GM18519 (cell line): ENCODE results near the gene COQ10B.
"Not testable (repeated sequence)": the region's sequence is repeated elsewhere in the genome, so short reads cannot be mapped to it uniquely, and the experiment has no call there.

ENCODE experiments used
- ATAC-seq: cut with Tn5 transposase; IDR thresholded peaks from one replicate; pipeline ENCODE4 v1.9.1; 2021; ENCODE audit warnings: mild to moderate bottlenecking, moderate library complexity; ENCODE audit not compliant: unreplicated experiment, low FRiP score

The COQ10B gene

GRCh38 chr2:197450465-197450864 lies 2.9 kb upstream of the COQ10B start:
- ATAC-seq, result no peak

GRCh38 chr2:197450935-197451358 lies 2.4 kb upstream of the COQ10B start:
- not testable (repeated sequence) for ATAC-seq

GRCh38 chr2:197452754-197453122 lies 614 bp upstream of the COQ10B start:
- no peak for ATAC-seq

- ATAC-seq, result peak; percentile 10
These were observed 604 bp downstream of the COQ10B start for GRCh38 chr2:197453914-197454398.

- ATAC-seq, result no peak
These were observed 1.6 kb downstream of the COQ10B start for GRCh38 chr2:197454923-197455322.

DNA sequence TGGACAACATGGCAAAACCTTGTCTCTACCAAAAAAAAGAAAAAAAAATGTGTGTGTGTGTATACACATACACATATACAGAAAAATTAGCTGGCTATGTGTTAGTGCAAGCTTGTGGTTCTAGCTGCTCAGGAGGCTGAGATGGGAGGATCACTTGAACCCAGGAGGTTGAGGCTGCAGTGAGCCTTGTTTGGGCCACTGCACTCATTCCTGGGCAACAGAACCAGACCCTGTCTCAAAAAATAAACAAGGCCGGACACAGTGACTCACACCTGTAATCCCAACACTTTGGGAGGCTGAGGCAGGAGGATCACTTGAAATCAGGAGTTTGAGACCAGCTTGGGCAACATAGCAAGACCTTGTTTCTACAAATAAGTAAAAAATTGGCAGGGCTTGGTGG lies 2.1 kb downstream of the COQ10B start:
- no peak for ATAC-seq

GRCh38 chr2:197460649-197461048 lies 7.3 kb downstream of the COQ10B start:
- no peak for ATAC-seq

- no peak for ATAC-seq
These were observed 7.7 kb downstream of the COQ10B start for GRCh38 chr2:197461057-197461456.

DNA sequence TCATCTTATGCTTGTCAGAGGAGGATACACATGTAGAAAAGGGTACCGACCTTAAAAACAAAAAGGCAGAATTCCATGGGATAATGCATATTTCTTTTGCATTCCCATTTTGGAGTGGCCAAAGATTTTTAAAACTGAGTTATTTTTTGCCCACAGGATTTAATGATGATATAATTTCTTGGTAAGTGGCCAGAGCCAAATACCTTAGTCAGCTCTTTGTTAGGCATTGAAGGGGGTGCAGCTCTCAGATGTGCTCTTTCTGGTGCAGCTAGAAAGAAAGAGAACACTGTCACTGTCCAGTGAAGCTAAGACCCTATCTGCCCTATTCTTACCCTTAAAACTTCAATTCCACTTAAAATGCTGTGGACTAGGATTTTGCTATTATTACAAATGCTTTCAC lies 10.8 kb downstream of the COQ10B start:
- ATAC-seq, result no peak

DNA sequence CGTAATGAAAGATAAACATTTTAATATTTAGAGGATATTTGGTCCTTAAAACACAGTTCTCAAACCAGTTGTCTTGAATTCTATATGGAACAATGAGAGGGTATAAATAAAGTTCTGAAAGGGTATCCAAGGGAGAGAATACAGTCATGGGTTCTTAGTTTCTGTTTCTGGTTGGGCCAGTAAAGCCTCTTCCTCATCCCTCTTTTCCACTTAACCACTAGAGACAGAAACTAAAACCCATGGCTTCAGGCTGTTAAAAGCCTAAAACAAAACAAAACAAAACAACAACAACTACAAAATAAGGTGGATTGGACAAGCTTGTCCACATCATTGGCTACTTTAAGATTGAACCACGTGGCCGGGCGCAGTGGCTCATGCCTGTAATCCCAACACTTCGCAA lies 18.8 kb downstream of the COQ10B start:
- no peak for ATAC-seq

DNA sequence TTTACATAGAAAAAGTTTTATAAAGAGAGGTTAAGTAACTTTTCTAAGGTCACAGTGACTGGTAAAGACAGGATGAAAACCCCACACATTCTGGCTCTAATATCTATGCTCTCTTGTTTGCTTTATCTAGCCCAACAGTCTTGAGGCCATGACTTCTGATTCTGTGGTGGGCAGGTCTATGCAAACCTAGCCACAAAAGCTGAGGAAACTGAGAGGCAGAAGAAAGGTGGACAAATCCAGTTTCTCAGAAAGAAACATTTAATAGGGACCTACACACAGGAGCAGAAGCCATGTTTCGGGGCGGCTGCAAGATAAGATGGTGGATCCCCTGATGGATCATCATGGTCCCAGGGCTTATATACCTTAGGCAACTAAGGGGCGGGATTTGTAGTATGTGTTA lies 24.4 kb downstream of the COQ10B start:
- ATAC-seq, result no peak

- no peak for ATAC-seq
These were observed 27.0 kb downstream of the COQ10B start for GRCh38 chr2:197480165-197481036.

GRCh38 chr2:197484248-197484647 lies 30.9 kb downstream of the COQ10B start:
- not testable (repeated sequence) for ATAC-seq

- no peak for ATAC-seq
These were observed 32.8 kb downstream of the COQ10B start for GRCh38 chr2:197486175-197486574.

- no peak for ATAC-seq
These were observed 34.0 kb downstream of the COQ10B start for GRCh38 chr2:197487385-197487784.

- ATAC-seq, result no peak
These were observed 42.2 kb downstream of the COQ10B start for GRCh38 chr2:197495433-197496134.

- no peak for ATAC-seq
These were observed 43.3 kb downstream of the COQ10B start for GRCh38 chr2:197496695-197497094.

- no peak for ATAC-seq
These were observed 44.0 kb downstream of the COQ10B start for GRCh38 chr2:197497326-197497725.

GRCh38 chr2:197498235-197498936 lies 45.0 kb downstream of the COQ10B start:
- no peak for ATAC-seq

DNA sequence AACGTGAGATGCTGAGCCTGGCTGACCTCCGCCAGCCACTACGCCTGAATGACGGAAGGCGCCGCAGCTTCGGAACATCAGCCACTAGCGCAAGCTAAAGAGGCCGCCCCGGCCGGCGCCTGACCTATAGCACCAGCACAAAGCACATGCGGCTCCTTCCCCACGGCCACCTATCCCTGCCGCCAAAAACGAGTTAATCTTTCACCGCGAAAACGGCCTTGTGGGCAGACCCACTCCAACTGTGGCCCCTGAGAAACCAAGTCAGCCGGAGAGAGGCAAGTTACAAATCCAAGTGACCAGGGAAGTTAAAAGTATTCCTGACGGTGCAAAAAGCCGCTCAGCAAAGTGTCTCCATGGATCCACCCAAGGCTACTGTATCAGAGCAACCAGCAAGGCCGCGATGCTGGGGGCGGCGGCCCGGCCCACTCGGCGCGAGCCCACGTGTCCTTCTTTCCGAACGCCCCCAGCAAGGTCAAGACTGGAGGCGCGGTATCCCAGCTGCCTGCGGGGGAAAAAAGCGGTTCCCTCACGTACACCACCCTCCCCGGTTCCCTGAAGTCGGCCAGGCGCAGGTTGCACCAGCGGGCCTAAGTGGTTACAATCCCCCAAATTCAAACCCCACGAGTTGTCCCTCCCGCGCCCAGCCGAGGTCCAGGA lies 45.7 kb downstream of the COQ10B start:
- ATAC-seq, result no peak
